ENCODE data around the gene VTA1. TPM values are rescaled to one million over a fixed set of nuclear protein-coding genes. Genes with fewer than 3 reads are reported as not detected.

The VTA1 gene
- total RNA-seq, 1 donor from 2014 or later, result 33.2 TPM

- DNase-seq, result no peak
- Histone ChIP-seq H3K36me3 (peaks cover 14% of the 10 kb centered on the region), H3K27ac (replicated peaks) (no peak overlapping the region), H3K27me3 (ENCODE audit: low read depth) (no peaks in the 10 kb centered on the region), H3K4me1 (peaks cover 36% of the 10 kb centered on the region), H3K4me3 (no peak overlapping the region), H3K9me3 (replicated peaks) (no peaks in the 10 kb centered on the region)
- no peak for TF ChIP-seq CTCF (IDR thresholded peaks at IDR 0.05; ENCODE audit: borderline replicate concordance)
- intact Hi-C loops (cut with micrococcal nuclease), result no loop called here
Measured at GRCh38 chr6:142162780-142163179, 15.7 kb downstream of the VTA1 start.

- no peak overlapping the region for H3K4me3 ChIP-seq
Measured at GRCh38 chr6:142165227-142165626, 18.2 kb downstream of the VTA1 start.

GRCh38 chr6:142167071-142167470 lies 20.0 kb downstream of the VTA1 start:
- H3K4me1 ChIP-seq, result peaks cover 28% of the 10 kb centered on the region
- intact Hi-C loops (cut with micrococcal nuclease), result no loop called here
- TF ChIP-seq CTCF (IDR thresholded peaks at IDR 0.05; ENCODE audit: borderline replicate concordance), result no peak

More at GRCh38 chr6:142165227-142165626, 18.2 kb downstream of the VTA1 start:
- H3K36me3 ChIP-seq, result peaks cover 36% of the 10 kb centered on the region
- TF ChIP-seq CTCF (IDR thresholded peaks at IDR 0.05; ENCODE audit: borderline replicate concordance), result no peak
- no peaks in the 10 kb centered on the region for H3K27me3 ChIP-seq (ENCODE audit: low read depth)
- intact Hi-C loops (cut with micrococcal nuclease), result no loop called here
- DNase-seq, result no peak
- H3K27ac ChIP-seq (replicated peaks), result no peak overlapping the region
- peaks cover 36% of the 10 kb centered on the region for H3K4me1 ChIP-seq
- no peaks in the 10 kb centered on the region for H3K9me3 ChIP-seq (replicated peaks)

GRCh38 chr6:142167486-142167885 lies 20.4 kb downstream of the VTA1 start:
- no peak overlapping the region for H3K4me3 ChIP-seq
- no peak for TF ChIP-seq CTCF (IDR thresholded peaks at IDR 0.05; ENCODE audit: borderline replicate concordance)
- H3K27me3 ChIP-seq (ENCODE audit: low read depth), result no peaks in the 10 kb centered on the region
- no peak for DNase-seq
- H3K4me1 ChIP-seq, result peaks cover 25% of the 10 kb centered on the region
- H3K9me3 ChIP-seq (replicated peaks), result no peaks in the 10 kb centered on the region
- no peak overlapping the region for H3K27ac ChIP-seq (replicated peaks)
- intact Hi-C loops (cut with micrococcal nuclease), result no loop called here
- peaks cover 58% of the 10 kb centered on the region for H3K36me3 ChIP-seq

More at GRCh38 chr6:142167071-142167470, 20.0 kb downstream of the VTA1 start:
- Histone ChIP-seq H3K9me3 (replicated peaks) (no peaks in the 10 kb centered on the region), H3K27me3 (ENCODE audit: low read depth) (no peaks in the 10 kb centered on the region), H3K27ac (replicated peaks) (no peak overlapping the region), H3K4me3 (no peak overlapping the region), H3K36me3 (peaks cover 54% of the 10 kb centered on the region)
- DNase-seq, result no peak

GRCh38 chr6:142171351-142171750 lies 24.3 kb downstream of the VTA1 start:
- H3K27me3 ChIP-seq (ENCODE audit: low read depth), result no peaks in the 10 kb centered on the region
- H3K9me3 ChIP-seq (replicated peaks), result no peaks in the 10 kb centered on the region
- H3K36me3 ChIP-seq, result peaks cover 89% of the 10 kb centered on the region
- H3K27ac ChIP-seq (replicated peaks), result no peak overlapping the region
- DNase-seq, result no peak
- H3K4me1 ChIP-seq, result no peaks in the 10 kb centered on the region
- no peak overlapping the region for H3K4me3 ChIP-seq
- TF ChIP-seq CTCF (IDR thresholded peaks at IDR 0.05; ENCODE audit: borderline replicate concordance), result no peak
- intact Hi-C loops (cut with micrococcal nuclease), result no loop called here

GRCh38 chr6:142172758-142173157 lies 25.7 kb downstream of the VTA1 start:
- H3K9me3 ChIP-seq (replicated peaks), result peaks cover 10% of the 10 kb centered on the region
- H3K27ac ChIP-seq (replicated peaks), result no peak overlapping the region
- H3K36me3 ChIP-seq, result peaks cover 87% of the 10 kb centered on the region
- TF ChIP-seq CTCF (IDR thresholded peaks at IDR 0.05; ENCODE audit: borderline replicate concordance), result no peak
- no peak overlapping the region for H3K4me3 ChIP-seq
- H3K27me3 ChIP-seq (ENCODE audit: low read depth), result no peaks in the 10 kb centered on the region
- no peak for DNase-seq
- intact Hi-C loops (cut with micrococcal nuclease), result no loop called here
- H3K4me1 ChIP-seq, result no peaks in the 10 kb centered on the region
